Ovary (tissue), 9 donors: ENCODE measurements around the gene SLC16A9. TPM values are rescaled to one million over a fixed set of nuclear protein-coding genes. Genes with fewer than 3 reads are reported as not detected.

ENCODE experiments used
- DNase-seq, 5 donors: peaks; one replicate each; pipeline ENCODE4 v3.0.0-alpha.2; 2019 to 2020
- H3K27ac ChIP-seq, 2 donors: fragments of 200-600 bp; one replicate each; pipeline versions ENCODE4 v1.5.1 to v1.8.0; 2019 to 2022
- H3K27me3 ChIP-seq: fragments of 200-600 bp; one replicate; pipeline ENCODE4 v1.8.0; 2022
- H3K36me3 ChIP-seq: fragments of 200-600 bp; sonication (generic); one replicate; pipeline ENCODE4 v1.5.1; 2019
- H3K4me1 ChIP-seq: one replicate; pipeline ENCODE4 v1.8.1; 2013; ENCODE audit warnings: mild to moderate bottlenecking, moderate library complexity; ENCODE audit not compliant: insufficient read depth
- H3K4me3 ChIP-seq: fragments of 200-600 bp; sonication (generic); one replicate; pipeline ENCODE4 v1.5.1; 2017
- H3K9me3 ChIP-seq, 2 donors: fragments of 200-600 bp in 1 of 2; sonication (generic) in 1 of 2; one replicate each; pipeline versions ENCODE4 v1.5.1 to v1.8.1; 2013 to 2019; ENCODE audit warnings: mild to moderate bottlenecking in 1 of 2, moderate library complexity in 1 of 2
- EP300 ChIP-seq: sonication (generic); formaldehyde crosslinking; IDR thresholded peaks from one replicate; pipeline ENCODE4 v1.6.1; 2017; ENCODE audit warnings: antibody characterized with exemption
- POLR2A ChIP-seq: fragments of 450-650 bp; IDR thresholded peaks from one replicate; pipeline ENCODE4 v1.6.1; 2017; ENCODE audit warnings: antibody characterized with exemption, mild to moderate bottlenecking, moderate library complexity
- WGBS, 3 donors: extraction: QIAGEN DNeasy Blood & Tissue Kit in 1 of 3; methylation state at CpG; one replicate each; pipeline versions ENCODE4 v1.1.5 to v1.1.7; 2013 to 2017; 5-methylcytosine and 5-hydroxymethylcytosine counted together
- intact Hi-C, 4 donors: fragments of 100-400 bp; cut with DNase I; formaldehyde crosslinking; loops; one replicate each; pipeline versions ENCODE4 v1.11.0 to v1.15.1; 2022 to 2023
- polyA plus RNA-seq, 2 donors: library from polyadenylated mRNA; stranded (reverse); fragments of 200-250 nt in 1 of 2; fragments of 350-450 nt in 1 of 2; fragmentation: Illumina TruSeq in 1 of 2; extraction: RNeasy Lipid Tissue Mini Kit (QIAGEN cat#74804) in 1 of 2; gene quantifications; one replicate each; pipeline ENCODE4 v1.2.3, GENCODE V29; 2013 to 2014
- total RNA-seq, 7 donors: library from RNA; depleted of rRNA in 2 of 7; stranded (reverse); fragments of >200 nt in 2 of 7; fragmentation: NEBNext Ultra II Directional in 3 of 7; extraction: Animal tissue kit (Norgen Biotek cat#: 25700) in 3 of 7; gene quantifications; one replicate each; pipeline versions ENCODE4 v1.1.0 to v1.2.4, GENCODE V29; 2016 to 2023
- TF ChIP-seq, protein P1 (sequence below), 3 donors: fragments of 450-650 bp in 2 of 3; fragments of 200-600 bp in 1 of 3; IDR thresholded peaks; one replicate each; pipeline versions ENCODE4 v1.5.1 to v1.8.0; 2016 to 2022; ENCODE audit warnings: antibody characterized with exemption in 3 of 3, mild to moderate bottlenecking in 1 of 3
- donor health status: DM: no; HTN: no; CAD: no; lungs with moderate emphysema.
- donor health status: DM: no; HTN: no; CAD: no.
- donor health status: Bipolar disorder and iron deficiency.
- donor health status: DM: yes; HTN: yes; CAD: no.
- donor health status: DM: no; HTN: no; CAD: no.
- donor health status: DM: yes; HTN: yes; CAD: no.

SLC16A9 gene
- total and polyA plus RNA-seq, 9 donors, result 8.1 to 41.5 (median 30.7) TPM

- TF ChIP-seq, protein P1, sequence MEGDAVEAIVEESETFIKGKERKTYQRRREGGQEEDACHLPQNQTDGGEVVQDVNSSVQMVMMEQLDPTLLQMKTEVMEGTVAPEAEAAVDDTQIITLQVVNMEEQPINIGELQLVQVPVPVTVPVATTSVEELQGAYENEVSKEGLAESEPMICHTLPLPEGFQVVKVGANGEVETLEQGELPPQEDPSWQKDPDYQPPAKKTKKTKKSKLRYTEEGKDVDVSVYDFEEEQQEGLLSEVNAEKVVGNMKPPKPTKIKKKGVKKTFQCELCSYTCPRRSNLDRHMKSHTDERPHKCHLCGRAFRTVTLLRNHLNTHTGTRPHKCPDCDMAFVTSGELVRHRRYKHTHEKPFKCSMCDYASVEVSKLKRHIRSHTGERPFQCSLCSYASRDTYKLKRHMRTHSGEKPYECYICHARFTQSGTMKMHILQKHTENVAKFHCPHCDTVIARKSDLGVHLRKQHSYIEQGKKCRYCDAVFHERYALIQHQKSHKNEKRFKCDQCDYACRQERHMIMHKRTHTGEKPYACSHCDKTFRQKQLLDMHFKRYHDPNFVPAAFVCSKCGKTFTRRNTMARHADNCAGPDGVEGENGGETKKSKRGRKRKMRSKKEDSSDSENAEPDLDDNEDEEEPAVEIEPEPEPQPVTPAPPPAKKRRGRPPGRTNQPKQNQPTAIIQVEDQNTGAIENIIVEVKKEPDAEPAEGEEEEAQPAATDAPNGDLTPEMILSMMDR (IDR thresholded peaks at IDR 0.05), result no peak
- TF ChIP-seq EP300 (no peak), POLR2A (no peak)
- intact Hi-C loops, result no loop called here
- H3K4me1 ChIP-seq, result no peaks in the 10 kb centered on the region
- H3K27me3 ChIP-seq, result no peaks in the 10 kb centered on the region
- H3K27ac ChIP-seq, result no peak overlapping the region
- no peak overlapping the region for H3K4me3 ChIP-seq
- H3K9me3 ChIP-seq, result no peaks in the 10 kb centered on the region
- WGBS, 3 donors, result 87 to 94% (median 90%) methylated on average over 3 of the region's 3 CpGs
- H3K36me3 ChIP-seq, result no peaks in the 10 kb centered on the region
- no peak for DNase-seq
Observed at GRCh38 chr10:59601985-59602384, 107.7 kb downstream of the SLC16A9 start.

Other genes with a start within 250 kb of the SLC16A9 start
- gene MRLN, start 43.6 kb upstream of the SLC16A9 start, total RNA-seq, result under 1 TPM in 1 of 7 donors, not detected in 6; 0.80 TPM
- not detected for gene MRLN, start 43.6 kb upstream of the SLC16A9 start, polyA plus RNA-seq
- gene CCDC6, start 196.7 kb upstream of the SLC16A9 start, total RNA-seq, result 10 to 100 TPM; 22.2 to 46.8 (median 34.2) TPM
- 10 to 100 TPM; 12.2 to 34.1 TPM for gene CCDC6, start 196.7 kb upstream of the SLC16A9 start, polyA plus RNA-seq